ENCODE data around the gene PPP1R15B.

GRCh38 chr1:204385727-204386126 is 25.9 kb downstream of the PPP1R15B start:
- TF ChIP-seq JUND (IDR thresholded peaks at IDR 0.05) (no peak), CTCF (IDR thresholded peaks at IDR 0.05 in 2 of 3, conservative IDR thresholded peaks at IDR 0.05 in 1 of 3; ENCODE audit: borderline replicate concordance in 1 of 3, insufficient read depth in 1 of 3, low read depth in 2 of 3, low read length in 2 of 3) (no peak), EZH2 (IDR thresholded peaks at IDR 0.05) (no peak), YY1 (IDR thresholded peaks at IDR 0.05; ENCODE audit: extremely low read depth, insufficient replicate concordance, low read depth, low read length) (no peak), ELF1 (IDR thresholded peaks at IDR 0.05; ENCODE audit: borderline replicate concordance, low read depth) (no peak), POLR2A (IDR thresholded peaks at IDR 0.05; ENCODE audit: borderline replicate concordance, extremely low read depth, insufficient read depth, insufficient read length) (no peak), ATF3 (IDR thresholded peaks at IDR 0.05) (no peak), ZNF274 (IDR thresholded peaks at IDR 0.05; ENCODE audit: low read depth, low read length) (no peak)

Data from HCT116 (cell line).